Putamen (tissue), 1 donor: ENCODE data around the gene AGAP1.

Experiments
- DNase-seq: peaks from one replicate; pipeline ENCODE4 v3.0.0-alpha.2; 2016; ENCODE audit warnings: low spot score

Gene AGAP1

GRCh38 chr2:236001166-236001828, 507.5 kb downstream of the AGAP1 start:
- no peak for DNase-seq

- DNase-seq, result no peak
These were observed 508.0 kb downstream of the AGAP1 start for GRCh38 chr2:236001854-236002253.

GRCh38 chr2:236008006-236008405, 514.2 kb downstream of the AGAP1 start:
- no peak for DNase-seq

- no peak for DNase-seq
These were observed 515.0 kb downstream of the AGAP1 start for GRCh38 chr2:236008857-236009256.

- DNase-seq, result no peak
These were observed 517.3 kb downstream of the AGAP1 start for GRCh38 chr2:236010920-236011685.

- DNase-seq, result no peak
These were observed 518.3 kb downstream of the AGAP1 start for GRCh38 chr2:236012155-236012554.

- DNase-seq, result peak; percentile 22
These were observed 520.7 kb downstream of the AGAP1 start for GRCh38 chr2:236014408-236015131.

- DNase-seq, result no peak
These were observed 521.3 kb downstream of the AGAP1 start for GRCh38 chr2:236015171-236015570.

- DNase-seq, result no peak
These were observed 522.7 kb downstream of the AGAP1 start for GRCh38 chr2:236016496-236016895.

- no peak for DNase-seq
These were observed 523.6 kb downstream of the AGAP1 start for GRCh38 chr2:236017446-236017845.

GRCh38 chr2:236019434-236019833, 525.6 kb downstream of the AGAP1 start:
- DNase-seq, result no peak

GRCh38 chr2:236021499-236022057, 527.7 kb downstream of the AGAP1 start:
- DNase-seq, result no peak

- no peak for DNase-seq
These were observed 528.3 kb downstream of the AGAP1 start for GRCh38 chr2:236022128-236022527.

GRCh38 chr2:236025892-236026291, 532.0 kb downstream of the AGAP1 start:
- no peak for DNase-seq

- no peak for DNase-seq
These were observed 533.0 kb downstream of the AGAP1 start for GRCh38 chr2:236026841-236027240.

GRCh38 chr2:236028066-236028465, 534.2 kb downstream of the AGAP1 start:
- DNase-seq, result no peak

GRCh38 chr2:236033462-236033861, 539.6 kb downstream of the AGAP1 start:
- DNase-seq, result no peak

- DNase-seq, result no peak
These were observed 541.1 kb downstream of the AGAP1 start for GRCh38 chr2:236034974-236035373.

- no peak for DNase-seq
These were observed 542.2 kb downstream of the AGAP1 start for GRCh38 chr2:236036045-236036444.

- DNase-seq, result no peak
These were observed 544.3 kb downstream of the AGAP1 start for GRCh38 chr2:236038096-236038495.

- no peak for DNase-seq
These were observed 546.9 kb downstream of the AGAP1 start for GRCh38 chr2:236040600-236041328.

- DNase-seq, result no peak
These were observed 547.8 kb downstream of the AGAP1 start for GRCh38 chr2:236041616-236042015.
